IMR-90 (cell line): Measurements from ENCODE around the gene UCK2. TPM values are rescaled to one million over a fixed set of nuclear protein-coding genes. Genes with fewer than 3 reads are reported as not detected.

Experiments
- ATAC-seq: fragments of 200-7000 bp; cut with Tn5 transposase; 2 replicates; pipeline ENCODE4 v1.9.1; 2020; ENCODE audit warnings: low read depth, mild to moderate bottlenecking, moderate library complexity
- BruUV-seq: library from RNA; stranded (reverse); fragments of 400-500 nt; replicated peaks from 2 replicates; lab custom pipeline; 2021; lab: Mats Ljungman, UMichigan
- CTCF ChIA-PET: fragments of 300-600 bp; formaldehyde crosslinking; extraction: SDS; loops from one replicate; lab custom pipeline; 2021; ENCODE audit warnings: antibody characterized with exemption; lab: Yijun Ruan, JAX
- POLR2A ChIA-PET: fragments of 300-600 bp; sonication (Branson Sonifier 250); formaldehyde crosslinking; loops from one replicate; lab custom pipeline; 2022; ENCODE audit warnings: antibody characterized with exemption; ENCODE audit not compliant: unreplicated experiment; lab: Charles Lee
- DNase-seq: peaks from one replicate; pipeline ENCODE4 v3.0.0; 2013
- H2AFZ ChIP-seq: replicated peaks from 2 replicates; pipeline ENCODE3; 2013; ENCODE audit warnings: low read length, mild to moderate bottlenecking; ENCODE audit not compliant: poor library complexity
- H2AK5ac ChIP-seq: 2 replicates; pipeline ENCODE4 v1.6.1; 2013; ENCODE audit warnings: low read depth, low read length, inconsistent platforms
- H2AK9ac ChIP-seq: replicated peaks from 2 replicates; pipeline ENCODE3; 2013; ENCODE audit warnings: mild to moderate bottlenecking, low read depth, low read length, moderate library complexity; ENCODE audit not compliant: poor library complexity
- H2BK120ac ChIP-seq: 2 replicates; pipeline ENCODE4 v1.6.1; 2013; ENCODE audit warnings: low read depth, low read length, inconsistent platforms
- H2BK15ac ChIP-seq: 3 replicates; pipeline ENCODE4 v1.6.1; 2013; ENCODE audit warnings: low read depth, low read length, inconsistent platforms
- H2BK20ac ChIP-seq: 2 replicates; pipeline ENCODE4 v1.6.1; 2013; ENCODE audit warnings: low read depth, mild to moderate bottlenecking, inconsistent platforms, low read length, moderate library complexity
- H2BK5ac ChIP-seq: 2 replicates; pipeline ENCODE4 v1.6.1; 2013; ENCODE audit warnings: mild to moderate bottlenecking, low read depth, low read length, inconsistent platforms; ENCODE audit not compliant: poor library complexity, severe bottlenecking
- H3K14ac ChIP-seq: replicated peaks from 2 replicates; pipeline ENCODE4 v1.6.1; 2013; ENCODE audit warnings: low read depth, low read length, inconsistent platforms
- H3K18ac ChIP-seq: 2 replicates; pipeline ENCODE4 v1.6.1; 2013; ENCODE audit warnings: low read depth, low read length, control low read depth
- H3K23ac ChIP-seq: 2 replicates; pipeline ENCODE4 v1.6.1; 2013; ENCODE audit warnings: low read depth, low read length, inconsistent platforms
- H3K27ac ChIP-seq: 2 replicates; pipeline ENCODE4 v1.5.1; 2013; ENCODE audit warnings: mild to moderate bottlenecking, control low read depth, low read length; ENCODE audit not compliant: insufficient read depth
- H3K27me3 ChIP-seq: 2 replicates; pipeline ENCODE4 v1.6.1; 2013; ENCODE audit warnings: low read length; ENCODE audit not compliant: control insufficient read depth, insufficient read depth
- H3K36me3 ChIP-seq: 2 replicates; pipeline ENCODE4 v1.6.1; 2013; ENCODE audit warnings: low read length, mixed read lengths; ENCODE audit not compliant: control insufficient read depth, insufficient read depth
- H3K4ac ChIP-seq: 2 replicates; pipeline ENCODE4 v1.6.1; 2013; ENCODE audit warnings: low read depth, low read length, inconsistent platforms
- H3K4me1 ChIP-seq: 2 replicates; pipeline ENCODE4 v1.6.1; 2013; ENCODE audit warnings: low read length, mixed read lengths; ENCODE audit not compliant: control insufficient read depth, insufficient read depth
- H3K4me2 ChIP-seq: 2 replicates; pipeline ENCODE4 v1.6.1; 2013; ENCODE audit warnings: low read depth, mild to moderate bottlenecking, control low read depth, low read length, moderate library complexity
- H3K4me3 ChIP-seq: 2 replicates; pipeline ENCODE4 v1.5.1; 2013; ENCODE audit warnings: low read depth, mild to moderate bottlenecking, control low read depth, low read length, moderate library complexity; ENCODE audit not compliant: insufficient read depth
- H3K56ac ChIP-seq: 2 replicates; pipeline ENCODE4 v1.6.1; 2013; ENCODE audit warnings: low read length, inconsistent platforms; ENCODE audit not compliant: insufficient read depth; ENCODE audit errors: extremely low read depth
- H3K79me1 ChIP-seq, 2 experiments: 2 replicates each; pipeline ENCODE4 v1.6.1; 2013; ENCODE audit warnings: low read length in 2 of 2, inconsistent platforms in 1 of 2, low read depth in 1 of 2
- H3K9ac ChIP-seq: 2 replicates; pipeline ENCODE4 v1.6.1; 2013; ENCODE audit warnings: low read depth, low read length, control low read depth
- H3K9me1 ChIP-seq: 2 replicates; pipeline ENCODE4 v1.6.1; 2013; ENCODE audit warnings: low read length, inconsistent platforms; ENCODE audit not compliant: insufficient read depth
- H3K9me3 ChIP-seq: 2 replicates; pipeline ENCODE4 v1.6.1; 2013; ENCODE audit warnings: low read length; ENCODE audit not compliant: control insufficient read depth, insufficient read depth
- H4K20me1 ChIP-seq: 2 replicates; pipeline ENCODE4 v1.6.1; 2013; ENCODE audit warnings: low read length, inconsistent platforms; ENCODE audit not compliant: insufficient read depth
- H4K5ac ChIP-seq: 2 replicates; pipeline ENCODE4 v1.6.1; 2013; ENCODE audit warnings: mild to moderate bottlenecking, low read depth, low read length, control low read depth
- H4K8ac ChIP-seq, 2 experiments: 2 replicates each; pipeline ENCODE4 v1.6.1; 2013; ENCODE audit warnings: low read depth in 2 of 2, low read length in 2 of 2, control low read depth in 1 of 2, inconsistent platforms in 1 of 2
- H4K91ac ChIP-seq: 2 replicates; pipeline ENCODE4 v1.6.1; 2013; ENCODE audit warnings: low read depth, low read length, inconsistent platforms; ENCODE audit not compliant: insufficient read depth
- MAZ ChIP-seq: IDR thresholded peaks from 2 replicates; pipeline ENCODE4 v1.6.1; 2012; ENCODE audit warnings: low read depth, mild to moderate bottlenecking, low read length, improper control_type of control experiment, moderate library complexity, borderline replicate concordance
- MXI1 ChIP-seq: IDR thresholded peaks from 2 replicates; pipeline ENCODE4 v1.6.1; 2012; ENCODE audit warnings: low read depth, mild to moderate bottlenecking, low read length, moderate library complexity, borderline replicate concordance
- RFX5 ChIP-seq: IDR thresholded peaks from 2 replicates; pipeline ENCODE4 v1.8.0; 2012; ENCODE audit warnings: low read depth, mild to moderate bottlenecking, low read length, moderate library complexity
- SMC3 ChIP-seq: fragments of 150-350 bp; IDR thresholded peaks from 2 replicates; pipeline ENCODE4 v1.6.1; 2016; ENCODE audit warnings: low read depth, mild to moderate bottlenecking, antibody characterized with exemption, low read length, moderate library complexity
- WGBS, 2 experiments: methylation state at CpG; one replicate each; pipeline versions ENCODE4 v1.1.5 to v1.1.7; 2013; ENCODE audit warnings: missing lambda C conversion rate in 2 of 2; ENCODE audit not compliant: insufficient read length in 1 of 2; ENCODE audit errors: extremely low coverage in 2 of 2; 5-methylcytosine and 5-hydroxymethylcytosine counted together
- dilution Hi-C: fragments of 300-500 bp; cut with HindIII; formaldehyde crosslinking; loops from one replicate; pipeline ENCODE4 v1.14.3; 2018; ENCODE audit warnings: low sequenced_read_pairs; ENCODE audit not compliant: unreplicated experiment
- in situ Hi-C: fragments of 300-500 bp; cut with MboI; formaldehyde crosslinking; loops from 3 replicates; pipeline ENCODE4 v1.14.3; 2019; ENCODE audit warnings: low sequenced_read_pairs, inconsistent platforms, mixed read lengths
- intact Hi-C: fragments of 100-400 bp; cut with micrococcal nuclease; formaldehyde crosslinking; loops from 2 replicates; pipeline ENCODE4 v1.10.0; 2022
- polyA plus RNA-seq, 3 experiments: library from polyadenylated mRNA; depleted of rRNA; stranded (reverse); fragments of >200 nt; gene quantifications; 2 replicates each; pipeline ENCODE4 v1.2.3, GENCODE V29; 2012; ENCODE audit warnings: low replicate concordance in 1 of 3
- total RNA-seq: library from RNA; depleted of rRNA; stranded (reverse); fragments of >200 nt; gene quantifications from 2 replicates; pipeline ENCODE4 v1.2.3, GENCODE V29; 2012

Gene UCK2
- total and polyA plus RNA-seq, 2 of the 4 experiments (the other 2 are of a cell fraction), result 83.0 to 87.8 TPM

DNA sequence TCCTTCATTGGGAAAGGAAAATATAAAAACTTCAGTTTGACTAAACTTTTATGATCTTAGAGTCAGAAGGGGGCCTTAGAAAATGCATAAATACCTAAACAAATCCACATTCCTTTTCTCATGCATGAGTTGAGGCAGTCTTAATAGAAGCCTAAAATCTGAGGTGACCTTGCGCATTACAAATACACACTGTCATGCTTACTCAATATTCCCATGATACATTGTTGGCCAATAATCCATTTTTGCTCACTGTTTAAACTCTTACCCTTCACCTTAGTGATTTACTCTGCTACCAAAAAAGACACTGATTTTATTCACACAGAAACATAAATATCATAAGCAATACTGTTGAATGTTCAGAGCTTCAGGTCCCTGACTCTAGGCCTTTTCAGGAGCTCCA is 39.7 kb upstream of the UCK2 start:
- Histone ChIP-seq H4K20me1 (no peaks in the 10 kb centered on the region), H2AFZ (no peak overlapping the region), H2BK5ac (no peak overlapping the region), H4K8ac (no peak overlapping the region), H3K36me3 (no peaks in the 10 kb centered on the region), H3K9me1 (no peaks in the 10 kb centered on the region), H2BK20ac (no peak overlapping the region), H2BK15ac (no peak overlapping the region), H4K5ac (no peak overlapping the region), H3K14ac (no peak overlapping the region), H3K27me3 (no peaks in the 10 kb centered on the region; the same call in 1 of the 2 replicates), H3K79me1 (no peaks in the 10 kb centered on the region), H3K4me2 (no peak overlapping the region), H3K27ac (no peak overlapping the region), H3K9ac (no peak overlapping the region), H3K4me1 (no peaks in the 10 kb centered on the region), H2BK120ac (no peak overlapping the region), H3K56ac (no peak overlapping the region), H3K4me3 (no peak overlapping the region), H2AK9ac (no peak overlapping the region), H3K4ac (no peak overlapping the region), H3K23ac (no peak overlapping the region), H2AK5ac (no peak overlapping the region), H3K18ac (no peak overlapping the region), H3K9me3 (no peaks in the 10 kb centered on the region), H4K91ac (no peak overlapping the region)
- ATAC-seq, result no peak
- ChIA-PET POLR2A (no interaction called here), CTCF (no interaction called here)
- dilution Hi-C loops (no loop called here), intact Hi-C loops (no loop called here), in situ Hi-C loops (no loop called here)
- WGBS, 2 experiments, result 100% methylated on average over 1 of the region's 1 CpG; no CpG with 5 or more reads in 1 of the 2 experiments
- TF ChIP-seq MAZ, result no peak
- TF ChIP-seq MXI1, result no peak
- TF ChIP-seq RFX5, result no peak
- TF ChIP-seq SMC3, result no peak
- no TSS peak for BruUV-seq
- no peak for DNase-seq
